Right lobe of liver (tissue), 4 donors: Measurements from ENCODE around the gene CACNA2D3.

ENCODE experiments used
- CTCF ChIP-seq, 4 donors: fragments of 200-600 bp in 3 of 4; fragments of 450-650 bp in 1 of 4; IDR thresholded peaks; one replicate each; pipeline versions ENCODE4 v1.5.1 to v1.8.0; 2016 to 2022; ENCODE audit warnings: antibody characterized with exemption in 4 of 4, mild to moderate bottlenecking in 2 of 4
- POLR2A ChIP-seq: fragments of 450-650 bp; IDR thresholded peaks from one replicate; pipeline ENCODE4 v1.6.1; 2017; ENCODE audit warnings: antibody characterized with exemption, mild to moderate bottlenecking
- donor health status: DM: no; HTN: no; CAD: no.
- donor health status: DM: no; HTN: no; CAD: no.
- donor health status: DM: no; HTN: yes; CAD: no.

- TF ChIP-seq CTCF (IDR thresholded peaks at IDR 0.05) (no peak), POLR2A (no peak)
Observed at GRCh38 chr3:54681706-54682105, 559.4 kb downstream of the CACNA2D3 start.
